Sigmoid colon (tissue), 4 donors: Measurements from ENCODE around the gene NDUFAF3.

ENCODE experiments used
- CTCF ChIP-seq, 4 experiments: fragments of 450-650 bp in 3 of 4; fragments of 200-600 bp in 1 of 4; IDR thresholded peaks; one replicate each; pipeline ENCODE4 v1.5.1; 2016 to 2019; ENCODE audit warnings: antibody characterized with exemption in 4 of 4, mild to moderate bottlenecking in 3 of 4, moderate library complexity in 2 of 4
- POLR2AphosphoS5 ChIP-seq, 4 donors: sonication (generic); formaldehyde crosslinking; IDR thresholded peaks; one replicate each; pipeline ENCODE4 v1.6.1; 2017; ENCODE audit warnings: antibody characterized with exemption in 4 of 4

GRCh38 chr3:49022688-49023171, 809 bp downstream of the NDUFAF3 start:
- TF ChIP-seq CTCF (IDR thresholded peaks at IDR 0.05) (no peak), POLR2AphosphoS5 (IDR thresholded peaks at IDR 0.05) (no peak)
